Thyroid gland (tissue), 4 donors: Measurements from ENCODE around the gene CCR6. TPM values are rescaled to one million over a fixed set of nuclear protein-coding genes. Genes with fewer than 3 reads are reported as not detected.
A peak's percentile ranks its signal among the peaks of the same experiment; 100 is the strongest.

ENCODE experiments used
- DNase-seq, 2 donors: peaks; one replicate each; pipeline ENCODE4 v3.0.0-alpha.2; 2019
- H3K27ac ChIP-seq, 3 donors: fragments of 200-600 bp; sonication (generic); 1 replicate in 2 of 3; 2 replicates in 1 of 3; pipeline ENCODE4 v1.5.1; 2016 to 2019; ENCODE audit warnings: mild to moderate bottlenecking in 1 of 3, moderate library complexity in 1 of 3
- H3K27me3 ChIP-seq: fragments of 200-600 bp; sonication (generic); one replicate; pipeline ENCODE4 v1.5.1; 2019
- H3K36me3 ChIP-seq, 2 donors: fragments of 200-600 bp; sonication (generic); one replicate each; pipeline ENCODE4 v1.5.1; 2016 to 2019
- H3K4me1 ChIP-seq, 2 donors: fragments of 200-600 bp; sonication (generic); one replicate each; pipeline ENCODE4 v1.5.1; 2017 to 2019
- H3K4me3 ChIP-seq, 3 donors: fragments of 200-600 bp; sonication (generic); replicated peaks in 1 of 3; 1 replicate in 2 of 3; 2 replicates in 1 of 3; pipeline ENCODE4 v1.5.1; 2016; ENCODE audit warnings: mild to moderate bottlenecking in 1 of 3
- H3K9me3 ChIP-seq: fragments of 200-600 bp; sonication (generic); one replicate; pipeline ENCODE4 v1.5.1; 2017
- CTCF ChIP-seq, 6 experiments: fragments of 200-600 bp in 3 of 6; fragments of 450-650 bp in 3 of 6; sonication (generic) in 3 of 6; IDR thresholded peaks; one replicate each; pipeline ENCODE4 v1.5.1; 2016 to 2019; ENCODE audit warnings: antibody characterized with exemption in 6 of 6, mild to moderate bottlenecking in 2 of 6, inconsistent platforms in 1 of 6, moderate library complexity in 1 of 6
- POLR2A ChIP-seq, 2 donors: fragments of 450-650 bp; IDR thresholded peaks; one replicate each; pipeline ENCODE4 v1.6.1; 2017; ENCODE audit warnings: antibody characterized with exemption in 2 of 2, mild to moderate bottlenecking in 2 of 2, moderate library complexity in 1 of 2
- WGBS, 2 donors: methylation state at CpG; one replicate each; pipeline ENCODE4 v1.1.5; 2017; 5-methylcytosine and 5-hydroxymethylcytosine counted together
- intact Hi-C: fragments of 100-400 bp; cut with DNase I; formaldehyde crosslinking; loops from one replicate; pipeline ENCODE4 v1.15.1; 2023
- total RNA-seq, 4 donors: library from RNA; depleted of rRNA; stranded (reverse); fragments of >200 nt; gene quantifications; one replicate each; pipeline ENCODE4 v1.2.3, GENCODE V29; 2016

Gene CCR6
- total RNA-seq, 4 donors from 2014 or later: 0.78 TPM; not detected in 3

- Histone ChIP-seq H3K9me3 (no peaks in the 10 kb centered on the region), H3K27ac (no peak overlapping the region), H3K27me3 (no peaks in the 10 kb centered on the region), H3K36me3 (no peaks in the 10 kb centered on the region), H3K4me1 (no peaks in the 10 kb centered on the region), H3K4me3 (no peak overlapping the region)
- intact Hi-C loops: loop anchor here (5.0 kb wide), 3 partner anchors 144 to 369 kb away; partner anchors contain the start of gene CEP43
- WGBS, 2 donors: 73 to 76% methylated on average over 10 of the region's 10 CpGs
- TF ChIP-seq CTCF (IDR thresholded peaks at IDR 0.05) (no peak), POLR2A (IDR thresholded peaks at IDR 0.05) (no peak)
- DNase-seq: no peak
Measured at GRCh38 chr6:167140589-167141474, 17.9 kb downstream of the CCR6 start.

GRCh38 chr6:167141667-167142432 lies 19.0 kb downstream of the CCR6 start:
- intact Hi-C loops: loop anchor here (5.0 kb wide), 3 partner anchors 145 to 370 kb away; partner anchors contain the start of gene CEP43

GRCh38 chr6:167142433-167142761 lies 19.5 kb downstream of the CCR6 start:
- TF ChIP-seq CTCF (IDR thresholded peaks at IDR 0.05) (no peak), POLR2A (IDR thresholded peaks at IDR 0.05) (no peak)
- no peaks in the 10 kb centered on the region for H3K4me1 ChIP-seq
- H3K27me3 ChIP-seq: no peaks in the 10 kb centered on the region
- no peaks in the 10 kb centered on the region for H3K36me3 ChIP-seq
- no peak for DNase-seq
- no peak overlapping the region for H3K4me3 ChIP-seq
- no peak overlapping the region for H3K27ac ChIP-seq
- 43 to 47% methylated on average over 4 of the region's 4 CpGs for WGBS, 2 donors
- intact Hi-C loops: loop anchor here (5.0 kb wide), 3 partner anchors 145 to 370 kb away; partner anchors contain the start of gene CEP43
- no peaks in the 10 kb centered on the region for H3K9me3 ChIP-seq

More at GRCh38 chr6:167141667-167142432, 19.0 kb downstream of the CCR6 start:
- peak; percentile 66 to 72 for DNase-seq
- Histone ChIP-seq H3K4me3 (no peak overlapping the region), H3K9me3 (no peaks in the 10 kb centered on the region), H3K4me1 (no peaks in the 10 kb centered on the region), H3K27me3 (no peaks in the 10 kb centered on the region), H3K27ac (no peak overlapping the region), H3K36me3 (no peaks in the 10 kb centered on the region)
- TF ChIP-seq POLR2A (IDR thresholded peaks at IDR 0.05) (no peak), CTCF (IDR thresholded peaks at IDR 0.05) (peak; percentile 32 to 96 (median 88))
- WGBS, 2 donors: 33 to 41% methylated on average over 15 to 17 of the region's 18 CpGs

- TF ChIP-seq POLR2A (IDR thresholded peaks at IDR 0.05) (no peak), CTCF (IDR thresholded peaks at IDR 0.05) (no peak)
- Histone ChIP-seq H3K9me3 (no peaks in the 10 kb centered on the region), H3K27me3 (no peaks in the 10 kb centered on the region), H3K4me1 (no peaks in the 10 kb centered on the region), H3K4me3 (no peak overlapping the region), H3K27ac (no peak overlapping the region), H3K36me3 (no peaks in the 10 kb centered on the region)
- DNase-seq: no peak
- intact Hi-C loops: loop anchor here (5.0 kb wide), 3 partner anchors 146 to 371 kb away; partner anchors contain the start of gene CEP43
- 86 to 91% methylated on average over 9 of the region's 9 CpGs for WGBS, 2 donors
Measured at GRCh38 chr6:167143041-167143440, 20.1 kb downstream of the CCR6 start.
